ENCODE measurements around the gene FYB2. TPM values are rescaled to one million over a fixed set of nuclear protein-coding genes. Genes with fewer than 3 reads are reported as not detected.

FYB2 gene
- total RNA-seq, 2 donors from 2014 or later, result 0.32 to 0.66 TPM

- no peaks in the 10 kb centered on the region for H3K4me1 ChIP-seq
- H3K36me3 ChIP-seq, result no peaks in the 10 kb centered on the region
- H3K9me3 ChIP-seq, result no peaks in the 10 kb centered on the region
- no peak for DNase-seq
- H3K9ac ChIP-seq (ENCODE audit: low read depth in 2 of 2, low read length in 2 of 2), result no peak overlapping the region
- intact Hi-C loops (cut with DNase I), result no loop called here
- no peak for TF ChIP-seq CTCF (IDR thresholded peaks at IDR 0.05)
- no peak overlapping the region for H3K27ac ChIP-seq
- no peaks in the 10 kb centered on the region for H3K27me3 ChIP-seq
- H3K4me3 ChIP-seq, result no peak overlapping the region
Observed at GRCh38 chr1:56852476-56852875, 33.3 kb upstream of the FYB2 start.

- intact Hi-C loops (cut with DNase I), result no loop called here
- H3K36me3 ChIP-seq, result no peaks in the 10 kb centered on the region
- H3K27me3 ChIP-seq, result no peaks in the 10 kb centered on the region
- no peak for DNase-seq
- H3K9me3 ChIP-seq, result no peaks in the 10 kb centered on the region
- no peak overlapping the region for H3K9ac ChIP-seq (ENCODE audit: low read depth in 2 of 2, low read length in 2 of 2)
- H3K27ac ChIP-seq, result no peak overlapping the region
- H3K4me3 ChIP-seq, result no peak overlapping the region
- no peaks in the 10 kb centered on the region for H3K4me1 ChIP-seq
- TF ChIP-seq CTCF (IDR thresholded peaks at IDR 0.05), result no peak
Observed at GRCh38 chr1:56850922-56851321, 31.7 kb upstream of the FYB2 start.

DNA sequence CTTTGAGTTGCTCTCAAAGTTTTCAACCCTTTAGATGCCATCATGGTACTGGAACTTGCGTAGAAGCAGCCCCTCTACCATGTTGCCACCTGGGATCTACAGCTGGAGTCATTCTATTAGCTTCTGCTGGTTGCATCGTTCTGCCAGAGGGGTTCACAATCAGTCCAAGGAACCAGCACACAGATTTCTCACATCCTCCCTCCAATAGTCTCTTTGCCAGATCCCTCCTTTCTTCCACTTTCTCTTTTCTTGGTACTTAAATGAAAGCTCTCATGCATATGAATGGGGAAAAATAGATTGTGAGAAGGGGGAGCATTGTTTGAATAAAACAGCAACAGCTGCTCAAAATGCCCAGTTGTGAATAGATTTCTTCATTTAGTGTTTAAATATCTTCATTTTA, 31.2 kb upstream of the FYB2 start:
- intact Hi-C loops (cut with DNase I), result no loop called here
- no peak overlapping the region for H3K9ac ChIP-seq (ENCODE audit: low read depth in 2 of 2, low read length in 2 of 2)

DNA sequence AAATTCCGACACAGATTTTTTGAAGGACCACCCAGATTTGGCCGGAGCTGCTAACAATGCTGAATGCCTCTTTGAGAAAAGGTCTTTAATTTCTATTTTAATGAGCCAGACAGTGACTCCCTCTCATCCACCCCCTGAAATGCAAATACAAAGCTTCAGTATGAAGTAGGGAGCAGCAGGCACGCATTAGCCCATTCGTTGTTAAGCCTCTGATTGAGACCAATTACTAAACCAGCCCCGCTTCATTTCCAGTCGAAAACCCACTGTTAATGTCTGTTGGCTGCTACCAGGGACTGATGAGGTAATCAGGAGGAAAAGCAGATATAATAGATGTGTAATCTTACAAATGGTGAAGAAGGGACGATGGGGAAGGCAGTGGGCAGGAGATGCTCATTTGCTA, 30.5 kb upstream of the FYB2 start:
- intact Hi-C loops (cut with DNase I), result no loop called here

More for the DNA sequence above, 31.2 kb upstream of the FYB2 start:
- H3K36me3 ChIP-seq, result no peaks in the 10 kb centered on the region
- no peak for DNase-seq
- no peaks in the 10 kb centered on the region for H3K9me3 ChIP-seq
- H3K27ac ChIP-seq, result no peak overlapping the region
- no peaks in the 10 kb centered on the region for H3K27me3 ChIP-seq
- TF ChIP-seq CTCF (IDR thresholded peaks at IDR 0.05), result no peak
- no peak overlapping the region for H3K4me3 ChIP-seq
- no peaks in the 10 kb centered on the region for H3K4me1 ChIP-seq

DNA sequence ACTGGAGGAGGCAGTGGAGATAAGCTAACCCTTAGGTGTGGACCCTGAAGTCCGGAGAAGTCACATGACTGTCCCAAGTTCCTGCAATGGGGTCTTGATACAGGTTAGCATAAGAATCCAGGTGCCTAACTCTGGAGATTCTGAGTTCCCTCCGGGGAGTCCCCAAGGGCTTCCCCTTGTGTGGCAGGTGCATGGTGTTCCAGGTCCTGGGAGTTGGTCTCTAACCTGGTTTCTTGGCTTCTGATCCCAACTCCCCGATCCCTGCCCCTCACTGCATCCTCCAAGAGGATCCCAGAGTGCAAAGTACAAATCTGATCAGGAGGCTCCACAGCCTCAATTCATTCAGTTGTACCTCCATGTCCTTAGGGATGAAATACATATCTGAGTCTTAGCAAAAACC, 26.1 kb upstream of the FYB2 start:
- H3K9ac ChIP-seq (ENCODE audit: low read depth in 2 of 2, low read length in 2 of 2), result no peak overlapping the region
- no peaks in the 10 kb centered on the region for H3K4me1 ChIP-seq
- H3K36me3 ChIP-seq, result no peaks in the 10 kb centered on the region
- no peak for DNase-seq
- H3K27ac ChIP-seq, result no peak overlapping the region
- H3K4me3 ChIP-seq, result no peak overlapping the region
- no peaks in the 10 kb centered on the region for H3K27me3 ChIP-seq
- H3K9me3 ChIP-seq, result no peaks in the 10 kb centered on the region
- intact Hi-C loops (cut with DNase I), result no loop called here
- no peak for TF ChIP-seq CTCF (IDR thresholded peaks at IDR 0.05)

More for the DNA sequence above, 30.5 kb upstream of the FYB2 start:
- Histone ChIP-seq H3K9ac (ENCODE audit: low read depth in 2 of 2, low read length in 2 of 2) (no peak overlapping the region), H3K27me3 (no peaks in the 10 kb centered on the region), H3K4me1 (no peaks in the 10 kb centered on the region), H3K36me3 (no peaks in the 10 kb centered on the region), H3K27ac (no peak overlapping the region), H3K9me3 (no peaks in the 10 kb centered on the region), H3K4me3 (no peak overlapping the region)
- DNase-seq, result no peak
- TF ChIP-seq CTCF (IDR thresholded peaks at IDR 0.05), result no peak

All from colonic mucosa (tissue), 4 donors.